Iris pigment epithelial cell (primary cell): Measurements from ENCODE around the gene FKTN.
"Not testable (repeated sequence)": the region's sequence is repeated elsewhere in the genome, so short reads cannot be mapped to it uniquely, and the experiment has no call there.

Source experiments
- DNase-seq: peaks from one replicate; pipeline ENCODE4 v3.0.0-alpha.2; 2011; ENCODE audit warnings: low read depth

FKTN gene

GRCh38 chr9:105557804-105558610 lies at the start of gene FKTN:
Gene FKTN (plus strand): TSS chr9:105558131. CDS start chr9:105575033, 16,902 bp downstream.
- peak; percentile 88 for DNase-seq

- DNase-seq: no peak
Measured at GRCh38 chr9:105508530-105508929, 49.4 kb upstream of the FKTN start.

DNA sequence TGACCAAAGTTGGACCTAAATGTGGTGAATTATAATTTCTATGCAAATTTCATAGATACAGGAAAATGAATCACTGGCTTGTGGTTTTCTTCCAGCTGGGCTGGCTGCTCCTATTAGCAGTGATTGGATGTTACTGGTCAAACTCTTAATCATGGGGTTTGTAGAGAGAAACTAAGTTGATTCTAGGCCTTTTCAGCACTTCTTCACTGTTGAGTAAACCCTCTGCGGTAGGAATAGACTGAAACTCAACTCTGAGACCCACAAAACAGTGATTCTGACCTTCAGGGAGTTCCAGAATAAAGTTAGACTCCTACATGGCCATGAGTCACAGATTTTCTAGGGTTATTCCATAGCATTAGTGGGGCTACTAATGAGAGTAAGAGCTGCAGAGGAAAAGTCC lies 47.9 kb upstream of the FKTN start:
- peak; percentile 96 for DNase-seq

DNA sequence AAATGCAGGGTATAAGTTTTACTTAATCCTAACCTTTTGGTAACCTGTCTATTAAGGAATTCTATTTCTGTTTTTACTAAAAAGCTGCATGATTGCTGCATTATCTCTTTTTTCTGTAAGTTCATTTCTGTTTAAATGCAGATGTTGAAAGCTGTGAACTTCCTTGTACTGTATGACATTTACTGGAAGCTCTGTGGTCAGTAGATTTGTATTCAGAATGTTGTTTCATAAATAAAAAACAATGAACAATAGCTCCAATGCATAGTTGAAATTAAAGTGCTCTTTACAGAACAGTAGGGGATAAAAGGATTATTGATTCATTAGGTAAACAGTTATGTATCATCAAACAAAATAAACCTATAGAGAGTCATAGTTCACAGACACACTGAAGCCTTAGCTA lies 46.5 kb upstream of the FKTN start:
- no peak for DNase-seq

DNA sequence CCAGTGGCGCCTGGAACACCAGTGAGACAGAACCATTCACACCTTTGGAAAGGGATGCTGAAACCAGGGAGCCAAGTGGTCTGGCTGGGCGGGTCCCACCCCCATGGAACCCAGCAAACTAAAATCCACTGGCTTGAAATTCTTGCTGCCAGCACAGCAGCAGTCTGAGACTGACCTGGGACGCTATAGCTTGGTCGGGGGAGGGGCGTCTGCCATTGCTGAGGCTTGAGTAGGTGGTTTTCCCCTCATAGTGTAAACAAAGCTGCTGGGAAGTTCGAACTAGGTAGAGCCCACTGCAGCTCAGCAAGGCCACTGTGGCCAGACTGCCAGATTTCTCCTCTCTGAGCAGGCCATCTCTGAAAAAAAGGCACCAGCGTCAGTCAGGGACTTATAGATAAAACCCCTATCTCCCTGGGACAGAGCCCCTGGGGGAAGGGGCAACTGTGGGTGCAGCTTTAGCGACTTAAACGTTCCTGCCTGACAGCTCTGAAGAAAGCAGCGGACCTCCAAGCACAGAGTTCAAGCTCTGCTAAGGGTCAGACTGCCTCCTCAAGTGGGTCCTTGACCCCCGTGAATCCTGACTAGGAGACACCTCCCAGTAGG lies 42.0 kb upstream of the FKTN start:
- DNase-seq: no peak

GRCh38 chr9:105519710-105520369 lies 38.1 kb upstream of the FKTN start:
- DNase-seq: not testable (repeated sequence)

- DNase-seq: not testable (repeated sequence)
Measured at GRCh38 chr9:105520992-105521391, 36.9 kb upstream of the FKTN start.

- not testable (repeated sequence) for DNase-seq
Measured at GRCh38 chr9:105522618-105523385, 35.1 kb upstream of the FKTN start.

DNA sequence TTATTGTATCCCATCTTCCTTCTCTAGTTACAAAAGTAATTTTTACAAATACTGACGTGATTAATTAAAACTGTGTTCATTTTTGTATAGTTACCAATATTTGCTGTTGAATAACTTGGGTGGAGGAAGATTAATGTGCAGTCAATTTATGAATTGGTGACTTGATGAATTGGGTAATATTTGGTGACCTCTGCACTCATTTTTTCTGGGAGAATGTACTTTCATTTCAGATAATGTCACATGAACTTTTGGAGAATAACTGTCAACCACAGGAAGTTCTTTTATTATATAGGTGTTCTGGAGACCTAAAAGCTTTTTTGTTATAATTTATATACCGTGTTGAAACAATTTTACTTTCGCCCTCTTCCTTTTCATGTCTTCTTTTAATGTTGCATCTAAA lies 26.4 kb upstream of the FKTN start:
- DNase-seq: no peak

DNA sequence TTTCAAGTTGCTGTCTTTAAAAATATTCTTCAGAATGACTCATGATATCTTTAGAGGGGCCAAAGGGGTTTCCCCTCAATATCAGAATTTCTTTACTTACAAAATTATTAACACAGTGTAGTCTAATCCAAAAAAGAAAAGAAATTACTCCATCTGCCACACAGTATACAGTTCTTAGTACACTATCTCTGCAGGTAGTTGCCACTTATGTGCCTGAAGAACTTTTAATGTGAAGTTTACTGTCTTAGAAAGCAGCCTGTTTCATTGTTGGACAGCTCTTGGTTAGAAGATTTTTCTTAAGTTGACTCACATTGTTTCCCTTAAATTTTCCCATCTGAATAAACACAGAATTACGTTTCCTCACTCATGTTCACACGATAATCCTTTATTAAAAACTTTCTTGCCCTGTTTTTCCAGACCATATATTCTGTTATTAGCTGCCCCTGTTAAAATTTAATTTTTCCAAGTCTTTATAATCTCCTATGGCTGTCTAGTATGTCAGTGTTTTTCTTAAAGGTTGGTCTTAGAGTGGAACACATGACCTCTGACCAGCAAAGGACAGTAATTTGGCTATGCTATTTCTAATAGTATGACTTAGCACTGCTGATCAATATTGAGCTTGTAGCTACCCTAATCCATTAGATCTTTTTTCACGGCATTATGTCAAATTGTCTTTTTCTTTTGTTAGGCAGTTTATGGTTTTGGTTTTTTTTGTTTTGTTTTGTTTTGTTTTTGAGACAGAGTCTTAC lies 21.8 kb upstream of the FKTN start:
- peak; percentile 31 for DNase-seq

DNA sequence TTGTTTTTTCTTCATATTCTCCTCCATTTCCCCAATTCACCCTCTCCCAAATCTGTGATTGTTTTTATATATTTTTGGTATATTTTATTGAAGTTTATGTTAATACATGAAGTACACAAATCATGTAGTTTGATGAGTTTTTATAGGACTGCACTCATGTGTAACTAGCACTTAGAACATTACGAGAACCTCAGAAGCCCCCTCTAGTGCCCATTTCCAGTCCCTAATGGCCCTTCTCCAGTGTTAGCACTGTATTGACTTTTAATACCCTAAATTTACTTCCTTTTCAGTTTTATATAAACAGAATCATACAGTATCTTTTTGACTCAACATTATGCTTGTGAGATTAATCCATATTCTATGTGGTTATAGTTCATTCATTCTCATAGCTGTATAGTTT lies 18.5 kb upstream of the FKTN start:
- DNase-seq: no peak

- no peak for DNase-seq
Measured at GRCh38 chr9:105541838-105542237, 16.1 kb upstream of the FKTN start.

- no peak for DNase-seq
Measured at GRCh38 chr9:105554042-105554441, 3.9 kb upstream of the FKTN start.

DNA sequence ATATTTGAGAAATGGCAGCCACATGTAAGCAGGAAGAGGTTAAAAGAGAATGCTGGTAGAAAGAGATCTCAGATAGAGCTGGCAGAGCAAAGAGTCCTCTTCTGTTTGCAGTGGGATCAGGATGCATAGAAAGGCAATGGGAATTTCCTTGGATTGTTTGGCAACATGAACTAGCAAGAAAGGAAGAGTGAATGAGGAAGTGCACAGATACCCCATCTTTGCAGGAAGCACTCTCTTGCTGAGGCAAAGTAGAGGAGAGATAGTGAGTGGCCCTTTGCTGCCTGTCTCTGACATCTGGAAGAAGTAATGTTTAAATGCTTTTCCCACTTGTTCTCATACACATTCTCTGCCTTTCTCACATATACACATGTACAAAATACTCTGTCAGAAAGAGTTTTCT lies 14.5 kb downstream of the FKTN start:
- no peak for DNase-seq

DNA sequence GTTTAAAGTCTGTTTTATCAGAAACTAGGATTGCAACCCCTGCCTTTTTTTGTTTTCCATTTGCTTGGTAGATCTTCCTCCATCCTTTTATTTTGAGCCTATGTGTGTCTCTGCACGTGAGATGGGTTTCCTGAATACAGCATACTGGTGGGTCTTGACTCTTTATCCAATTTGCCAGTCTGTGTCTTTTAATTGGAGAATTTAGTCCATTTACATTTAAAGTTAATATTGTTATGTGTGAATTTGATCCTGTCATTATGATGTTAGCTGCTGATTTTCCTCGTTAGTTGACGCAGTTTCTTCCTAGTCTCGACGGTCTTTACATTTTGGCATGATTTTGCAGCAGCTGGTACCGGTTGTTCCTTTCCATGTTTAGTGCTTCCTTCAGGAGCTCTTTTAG lies 22.0 kb downstream of the FKTN start:
- not testable (repeated sequence) for DNase-seq

DNA sequence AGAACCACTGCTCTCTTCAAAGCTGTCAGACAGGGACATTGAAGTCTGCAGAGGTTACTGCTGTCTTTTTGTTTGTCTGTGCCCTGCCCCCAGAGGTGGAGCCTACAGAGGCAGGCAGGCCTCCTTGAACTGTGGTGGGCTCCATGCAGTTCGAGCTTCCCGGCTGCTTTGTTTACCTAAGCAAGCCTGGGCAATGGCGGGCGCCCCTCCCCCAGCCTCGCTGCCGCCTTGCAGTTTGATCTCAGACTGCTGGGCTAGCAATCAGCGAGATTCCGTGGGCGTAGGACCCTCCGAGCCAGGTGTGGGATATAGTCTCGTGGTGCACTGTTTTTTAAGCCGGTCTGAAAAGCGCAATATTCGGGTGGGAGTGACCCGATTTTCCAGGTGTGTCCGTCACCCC lies 23.6 kb downstream of the FKTN start:
- not testable (repeated sequence) for DNase-seq

GRCh38 chr9:105593145-105593544 lies 35.2 kb downstream of the FKTN start:
- DNase-seq: no peak

DNA sequence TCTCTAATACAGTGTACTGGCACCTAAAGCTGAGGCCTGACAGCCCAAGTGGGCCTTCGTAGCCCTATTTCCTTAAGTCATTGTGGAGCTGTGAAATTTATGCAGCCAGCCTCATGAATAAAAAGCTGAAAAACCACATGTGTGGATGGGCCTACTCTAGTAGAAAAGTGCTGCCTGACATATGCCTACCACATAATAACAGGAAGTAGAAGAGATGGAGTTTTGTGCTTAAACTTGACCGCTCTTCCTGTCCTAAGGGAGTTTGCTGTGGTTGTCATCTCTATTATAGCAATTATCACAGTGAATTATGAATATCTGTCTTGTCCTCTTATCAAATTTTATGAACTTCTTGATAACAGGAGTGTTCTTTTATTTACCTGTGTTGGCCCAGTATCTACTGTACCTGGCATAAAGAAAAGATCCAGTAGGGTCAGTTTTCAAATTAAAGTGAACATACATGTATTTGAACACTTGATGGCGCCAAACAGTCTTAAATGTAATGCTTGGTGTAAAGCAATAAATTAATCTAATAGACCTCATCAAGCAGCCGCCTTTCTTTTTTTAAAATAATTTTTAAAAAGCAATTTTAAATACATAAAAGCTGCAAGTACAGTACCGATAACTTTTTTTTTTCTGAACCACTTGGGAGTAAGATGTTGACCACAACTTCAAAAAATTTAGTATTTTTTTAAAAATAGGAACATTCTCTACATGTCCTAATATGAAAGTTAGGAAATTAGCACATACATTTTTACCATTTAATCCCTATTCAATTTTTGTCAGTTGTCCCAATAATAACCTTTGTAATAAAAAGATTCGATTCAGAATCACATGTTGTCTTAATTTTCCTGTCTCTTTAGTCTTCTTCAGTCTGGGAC lies 51.0 kb downstream of the FKTN start:
- peak; percentile 55 for DNase-seq

GRCh38 chr9:105621001-105621400 lies 63.1 kb downstream of the FKTN start:
- no peak for DNase-seq

- no peak for DNase-seq
Measured at GRCh38 chr9:105625088-105625487, 67.2 kb downstream of the FKTN start.

DNA sequence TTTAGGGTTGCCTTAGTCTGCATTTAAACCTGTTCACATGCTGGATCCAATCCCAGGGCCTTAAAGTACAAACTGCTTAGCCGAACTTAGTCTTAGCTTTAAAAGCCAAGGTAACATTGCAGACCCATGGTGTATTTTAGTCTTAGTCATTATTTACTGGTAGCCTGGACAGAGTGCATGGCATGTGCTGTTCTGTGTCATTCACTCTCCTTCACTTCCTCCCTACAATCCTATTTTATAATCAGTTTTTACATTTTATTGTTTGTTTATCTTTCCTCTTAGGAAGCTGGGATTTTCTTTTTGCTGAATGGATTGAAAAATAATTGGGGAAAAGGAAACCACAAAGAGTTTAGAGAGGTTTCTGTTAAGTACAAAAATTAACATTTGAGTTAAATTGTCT lies 74.9 kb downstream of the FKTN start:
- no peak for DNase-seq
